NCI-H2196 treated with DMSO at 0.1 percent for 48 hours (cell line): Measurements from ENCODE around the gene SET.
"Not testable (repeated sequence)": the region's sequence is repeated elsewhere in the genome, so short reads cannot be mapped to it uniquely, and the experiment has no call there.

Source experiments
- DNase-seq: peaks from one replicate; lab custom pipeline; 2025; ENCODE audit not compliant: unreplicated experiment; lab: John Stamatoyannopoulos, UW

Gene SET, protein sequence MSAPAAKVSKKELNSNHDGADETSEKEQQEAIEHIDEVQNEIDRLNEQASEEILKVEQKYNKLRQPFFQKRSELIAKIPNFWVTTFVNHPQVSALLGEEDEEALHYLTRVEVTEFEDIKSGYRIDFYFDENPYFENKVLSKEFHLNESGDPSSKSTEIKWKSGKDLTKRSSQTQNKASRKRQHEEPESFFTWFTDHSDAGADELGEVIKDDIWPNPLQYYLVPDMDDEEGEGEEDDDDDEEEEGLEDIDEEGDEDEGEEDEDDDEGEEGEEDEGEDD

GRCh38 chr9:128688501-128689292 lies at the start of gene SET:
Gene SET, plus strand, starts transcription at chr9:128689222. Its CDS starts 361 bp downstream, at chr9:128689583.
- peak; percentile 94 for DNase-seq

DNA sequence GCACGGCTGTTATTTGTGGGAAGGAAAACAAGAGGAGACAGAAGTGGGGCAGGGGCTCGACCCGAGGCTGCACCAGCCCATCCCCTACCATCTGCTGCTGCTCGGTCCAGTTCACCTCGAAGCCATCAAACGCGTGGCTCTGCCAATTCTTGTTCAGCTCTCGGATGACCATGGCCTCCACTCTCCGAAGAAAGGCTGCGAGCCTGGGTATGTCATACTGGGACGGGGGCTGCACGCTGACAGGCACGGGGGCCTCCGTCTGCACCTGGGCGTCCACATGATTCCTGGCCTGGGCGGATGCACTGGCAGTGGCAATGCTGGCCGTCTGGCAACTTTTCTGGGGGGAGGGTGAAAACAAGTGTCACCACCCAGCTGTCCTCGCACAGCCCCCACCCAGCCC lies 48.4 kb upstream of the SET start:
- DNase-seq: no peak

GRCh38 chr9:128642675-128643245 lies 46.3 kb upstream of the SET start:
- no peak for DNase-seq

DNA sequence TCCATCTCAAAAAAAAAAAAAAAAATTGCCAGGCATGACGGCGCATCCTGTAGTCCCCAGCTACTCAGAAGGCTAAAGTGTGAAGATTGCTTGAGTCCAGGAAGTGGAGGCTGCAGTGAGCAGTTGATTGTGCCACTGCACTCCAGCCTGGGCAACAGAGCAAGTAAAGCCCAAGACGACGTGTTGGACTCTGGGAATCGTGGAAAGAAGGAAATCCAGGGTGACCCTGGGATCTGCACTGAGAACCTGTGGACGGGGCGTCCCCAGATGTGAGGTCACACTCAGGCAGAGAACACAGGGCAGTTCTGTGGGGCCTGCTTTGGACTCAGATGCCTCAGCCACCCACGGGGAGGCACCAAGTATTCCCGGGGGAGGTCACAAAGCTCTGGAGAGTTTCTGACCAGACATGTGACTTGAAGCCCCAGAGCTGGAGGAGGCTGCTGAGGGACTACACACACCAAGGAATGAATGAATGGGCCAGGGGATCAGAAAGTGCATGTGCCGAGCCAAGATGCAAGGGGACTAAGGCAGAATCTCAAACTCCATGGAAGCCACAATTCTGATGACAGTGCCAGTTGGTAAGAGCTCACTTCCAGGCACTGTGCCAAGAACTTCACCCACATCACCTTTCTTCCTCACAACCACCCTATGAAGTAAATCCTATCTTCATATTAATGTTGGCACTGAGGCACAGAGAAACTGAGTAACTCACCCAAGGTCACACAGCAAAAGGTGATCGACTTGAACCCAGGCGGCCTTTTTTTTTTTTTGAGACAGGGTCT lies 45.3 kb upstream of the SET start:
- DNase-seq: no peak

GRCh38 chr9:128648206-128648605 lies 40.8 kb upstream of the SET start:
- DNase-seq: not testable (repeated sequence)

DNA sequence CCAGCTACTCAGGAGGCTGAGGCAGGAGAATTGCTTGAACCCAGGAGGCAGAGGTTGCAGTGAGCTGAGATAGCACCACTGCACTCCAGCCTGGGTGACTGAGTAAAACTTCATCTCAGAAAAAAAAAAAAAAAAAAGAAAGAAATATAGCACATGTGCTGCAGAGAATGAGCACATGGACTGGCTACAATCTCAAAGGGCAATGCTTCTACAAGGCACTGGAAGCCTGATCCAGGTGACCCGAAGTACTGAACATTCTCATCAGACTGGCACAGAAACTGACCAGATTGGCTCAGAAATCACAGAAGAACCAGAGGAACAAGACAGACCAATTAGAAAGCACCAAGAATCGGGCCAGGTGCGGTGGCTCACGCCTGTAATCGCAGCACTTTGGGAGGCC lies 37.2 kb upstream of the SET start:
- DNase-seq: no peak

GRCh38 chr9:128653908-128654307 lies 35.1 kb upstream of the SET start:
- no peak for DNase-seq

DNA sequence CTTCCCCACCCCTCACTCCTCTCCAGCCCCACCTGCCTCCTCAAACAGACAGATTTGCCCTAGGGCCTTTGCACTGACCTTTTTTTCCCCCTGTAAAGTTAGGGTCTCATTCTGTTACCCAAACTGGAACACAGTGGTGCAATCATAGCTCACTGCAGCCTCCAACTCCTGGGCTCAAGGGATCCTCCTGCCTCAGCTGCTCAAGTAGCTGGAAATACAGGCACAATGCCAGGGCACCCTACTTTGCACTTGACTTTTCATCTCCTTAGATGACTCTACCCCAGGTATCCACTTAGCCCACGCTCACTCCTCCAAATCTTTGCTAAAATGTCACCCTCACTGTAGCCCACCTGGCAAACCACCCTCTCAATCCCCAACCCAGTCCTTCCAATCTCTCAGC lies 34.5 kb upstream of the SET start:
- DNase-seq: no peak

DNA sequence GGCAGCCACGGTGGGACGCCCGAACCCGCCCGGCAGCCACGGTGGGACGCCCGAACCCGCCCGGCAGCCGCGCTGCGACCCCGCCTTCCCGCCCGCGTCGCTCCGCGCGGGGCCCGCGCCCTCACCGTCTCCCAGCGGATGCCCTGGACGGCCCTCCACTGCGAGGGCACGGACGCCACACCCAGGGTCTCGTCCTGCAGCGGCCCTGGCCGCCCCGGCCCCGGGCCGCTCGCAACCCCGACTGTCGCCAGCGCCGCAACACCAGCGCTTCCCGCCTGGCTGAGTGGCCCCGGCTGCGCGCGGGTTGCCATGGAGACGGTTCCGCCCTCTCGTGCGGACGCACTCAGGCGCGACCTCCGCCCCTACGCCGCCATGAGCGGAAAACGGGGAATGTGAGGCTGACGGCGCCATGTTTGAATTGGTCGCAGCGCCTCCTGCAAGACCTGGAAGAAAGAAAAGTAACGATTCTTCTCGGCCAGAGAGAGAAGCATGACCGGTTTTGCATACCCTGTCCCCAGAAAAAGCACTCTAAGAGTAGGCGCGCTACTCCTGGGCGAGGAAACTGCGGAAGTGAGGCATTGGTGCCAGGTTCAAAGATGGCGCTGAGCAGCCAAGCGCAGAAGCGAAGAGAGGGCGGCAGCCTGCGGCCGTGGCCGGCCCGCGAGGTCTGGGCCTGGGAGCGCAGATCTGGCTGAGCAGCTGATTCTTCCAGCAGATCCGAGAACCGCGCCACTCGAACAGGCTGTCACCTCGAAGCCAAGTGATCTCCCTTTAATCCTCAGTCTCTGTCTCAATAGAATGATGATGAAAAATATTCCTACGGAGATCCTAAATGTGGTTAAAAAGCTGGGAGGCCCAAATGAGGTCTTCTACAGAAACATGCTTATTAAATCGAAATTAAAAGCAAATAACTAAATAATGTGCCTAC lies 32.3 kb upstream of the SET start, which contains the start of gene DYNC2I2:
DYNC2I2 (minus strand) TSS at position 432 of the 928 bp plus-strand sequence; CDS start at position 311, 121 bp downstream.
- DNase-seq: peak; percentile 73

DNA sequence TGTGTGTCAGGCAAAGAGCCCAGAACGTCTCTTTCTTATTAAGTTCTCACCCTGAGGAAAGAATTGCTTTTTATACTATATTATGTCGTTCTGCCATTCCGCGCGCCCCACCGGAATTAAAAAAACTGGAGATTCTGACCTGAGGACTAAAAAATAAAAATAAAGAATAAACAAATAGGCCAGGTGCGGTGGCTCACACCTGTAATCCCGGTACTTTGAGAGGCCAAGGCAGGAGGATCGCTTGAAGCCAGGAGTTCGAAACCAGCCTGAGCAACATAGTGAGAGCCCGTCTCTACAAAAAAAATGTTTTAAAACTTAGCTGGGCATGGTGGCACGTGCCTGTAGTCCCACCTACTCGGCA lies 31.7 kb upstream of the SET start:
- no peak for DNase-seq

- DNase-seq: no peak
Measured at GRCh38 chr9:128657796-128658195, 31.2 kb upstream of the SET start.

DNA sequence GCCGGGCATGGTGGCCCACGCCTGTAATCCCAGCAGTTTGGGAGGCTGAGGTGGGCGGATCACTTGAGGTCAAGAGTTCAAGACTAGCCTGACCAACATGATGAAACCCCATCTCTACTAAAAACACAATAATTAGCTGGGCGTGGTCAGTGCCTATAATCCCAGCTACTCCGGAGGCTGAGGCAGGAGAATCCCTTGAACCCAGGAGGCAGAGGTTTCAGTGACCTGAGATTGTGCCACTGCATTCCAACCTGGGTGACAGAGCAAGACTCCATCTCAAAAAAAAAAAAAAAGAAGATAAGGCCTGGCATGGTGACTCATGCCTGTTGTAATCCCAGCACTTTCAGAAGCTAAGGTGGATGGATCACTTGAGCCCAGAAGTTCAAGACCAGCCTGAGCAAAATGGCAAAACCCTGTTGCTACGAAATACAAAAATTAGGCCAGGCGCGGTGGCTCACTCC lies 22.5 kb upstream of the SET start:
- not testable (repeated sequence) for DNase-seq

- DNase-seq: no peak
Measured at GRCh38 chr9:128669786-128670185, 19.2 kb upstream of the SET start.

GRCh38 chr9:128675382-128675781 lies 13.6 kb upstream of the SET start:
- DNase-seq: no peak

GRCh38 chr9:128677794-128678193 lies 11.2 kb upstream of the SET start:
- no peak for DNase-seq

GRCh38 chr9:128683340-128684064 lies 5.5 kb upstream of the SET start:
- DNase-seq: no peak

DNA sequence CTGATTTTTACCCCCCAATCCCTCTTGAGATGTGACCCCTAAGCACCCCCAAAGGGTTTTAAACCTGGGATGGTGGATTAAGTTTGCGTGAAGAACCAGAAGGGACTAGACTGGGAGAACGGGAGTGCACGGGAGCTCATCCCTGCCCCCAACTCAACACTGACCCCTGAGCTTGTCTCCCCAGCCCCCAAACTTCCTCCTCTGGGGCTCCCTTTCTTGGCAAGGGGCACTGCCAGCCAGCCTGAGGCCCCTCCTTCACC lies 5.0 kb upstream of the SET start:
- no peak for DNase-seq

- DNase-seq: peak; percentile 86
Measured at GRCh38 chr9:128684325-128685199, 4.5 kb upstream of the SET start.
